NOMO-1 treated with DMSO at 0.1 percent for 48 hours (cell line): ENCODE results near the gene REEP2.

Source experiments
- DNase-seq: peaks from one replicate; lab custom pipeline; 2025; ENCODE audit not compliant: unreplicated experiment; lab: John Stamatoyannopoulos, UW

Gene REEP2

DNA sequence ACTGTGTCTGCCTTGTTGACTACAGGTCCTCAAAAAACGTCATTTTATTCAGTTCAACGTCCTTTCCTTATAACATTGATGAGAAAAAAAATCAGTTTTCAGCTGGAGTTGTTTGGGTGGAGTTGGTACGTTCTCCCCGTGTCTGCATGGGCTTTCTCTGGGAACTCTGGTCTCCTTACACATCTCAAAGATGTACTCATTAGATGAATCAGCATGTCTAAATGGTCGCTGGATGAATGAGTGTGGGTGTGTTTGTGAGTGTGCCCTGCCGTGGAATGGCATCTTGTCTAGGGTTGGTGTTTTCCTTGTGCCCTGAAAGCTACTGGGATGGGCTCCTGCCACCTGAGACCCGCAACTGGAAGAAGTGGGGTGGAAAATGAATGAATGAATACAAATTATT is 56.5 kb downstream of the REEP2 start:
- no peak for DNase-seq
